Germinal center (tissue), 1 donor: Measurements from ENCODE around the gene ACACA.
"Not testable (repeated sequence)": the region's sequence is repeated elsewhere in the genome, so short reads cannot be mapped to it uniquely, and the experiment has no call there.

Experiments
- DNase-seq: peaks from one replicate; pipeline ENCODE4 v3.0.0; 2012; ENCODE audit warnings: mixed read lengths, low spot score

Gene ACACA

DNA sequence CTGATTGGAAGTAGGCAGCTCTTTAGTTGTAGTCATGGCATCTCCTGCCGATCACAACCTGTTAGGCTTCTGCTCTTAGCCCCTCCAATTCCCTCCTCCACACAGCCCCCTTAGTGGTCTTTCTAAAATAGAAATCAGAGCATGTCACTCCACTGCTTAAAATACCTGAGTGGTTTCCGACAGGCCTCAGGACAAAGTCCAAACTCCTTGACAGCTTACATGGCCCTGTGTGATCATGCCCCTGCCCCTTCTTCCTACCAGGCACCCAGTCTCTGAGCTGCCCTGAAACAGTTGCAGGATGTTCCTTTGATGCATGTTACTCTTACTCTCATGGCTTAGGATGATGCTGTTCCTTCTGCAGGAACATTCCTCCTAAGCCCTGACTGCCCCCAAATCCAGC lies 310.6 kb downstream of the ACACA start:
- no peak for DNase-seq

DNA sequence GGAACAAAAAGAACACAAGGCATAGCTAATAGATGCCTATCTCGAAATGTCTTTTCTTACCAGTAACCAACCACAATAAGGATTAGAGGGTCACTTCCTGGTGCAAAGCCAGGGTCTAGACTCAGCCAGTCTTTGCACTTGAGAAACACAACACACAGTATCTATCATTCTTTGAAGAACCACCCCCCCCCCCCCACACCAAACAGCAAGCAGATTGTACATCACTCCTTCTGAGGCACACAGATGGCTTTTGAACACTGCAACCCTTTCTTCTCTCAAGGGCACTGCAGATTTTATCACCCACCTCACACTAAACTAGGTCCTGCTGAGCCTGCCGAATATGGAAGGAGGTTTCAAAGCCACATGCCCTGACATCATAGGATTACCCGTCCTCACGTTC lies 312.2 kb downstream of the ACACA start:
- DNase-seq = no peak

DNA sequence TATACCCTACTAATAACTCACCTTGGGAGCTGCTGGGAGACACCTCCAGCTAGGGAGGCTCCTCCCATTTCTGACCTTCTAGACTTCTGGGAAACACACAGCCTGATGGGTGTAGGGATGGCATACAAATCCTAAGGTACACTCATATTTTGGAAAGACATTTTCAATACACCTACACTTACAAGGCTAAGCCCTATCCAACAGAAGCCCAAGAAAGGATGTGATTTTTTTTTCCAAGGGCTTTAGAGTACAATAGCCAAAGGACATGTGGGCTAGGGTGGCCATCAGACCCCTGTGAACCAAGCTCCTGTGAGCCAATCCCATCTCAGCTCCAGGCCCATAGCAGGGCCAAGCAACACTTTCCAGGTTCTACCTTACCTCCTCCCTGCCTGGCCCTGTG lies 313.9 kb downstream of the ACACA start:
- DNase-seq = no peak

DNA sequence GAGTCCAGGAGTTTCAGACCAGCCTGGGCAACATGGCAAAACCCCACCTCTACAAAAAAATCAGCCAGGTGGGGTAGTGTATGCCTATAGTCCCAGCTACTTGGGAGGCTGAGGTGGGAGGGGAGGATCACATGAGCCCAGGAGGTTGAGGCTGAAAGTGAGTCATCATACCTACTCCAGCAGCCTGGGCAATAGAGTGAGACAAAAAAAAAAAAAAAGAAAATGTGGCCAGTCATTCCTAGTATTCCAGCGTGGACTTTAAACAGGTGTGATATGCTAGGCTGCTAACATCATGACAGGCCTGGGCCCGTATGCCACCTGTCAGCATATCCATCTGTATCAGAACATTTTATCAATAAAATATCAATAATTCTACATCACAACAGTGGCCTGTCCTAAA lies 314.6 kb downstream of the ACACA start:
- DNase-seq = no peak

DNA sequence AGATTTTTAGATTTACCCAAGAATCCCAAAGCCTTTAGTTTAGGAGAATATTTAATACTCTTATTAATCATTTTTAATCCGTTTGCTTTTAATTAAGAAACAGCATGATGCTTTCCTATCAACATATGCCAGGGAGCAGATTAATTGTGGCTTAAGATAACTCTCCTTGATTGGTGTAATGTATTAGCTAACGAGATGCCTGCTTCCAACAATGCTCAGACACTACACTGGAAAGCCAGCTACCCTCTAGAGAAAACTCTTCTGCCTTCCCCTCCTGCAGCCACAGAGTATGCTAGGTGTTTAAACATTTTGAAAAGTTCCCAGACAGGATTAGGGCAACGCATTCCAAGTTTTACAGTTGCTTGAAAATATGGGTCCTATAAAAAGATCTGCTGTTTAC lies 315.7 kb downstream of the ACACA start:
- DNase-seq = no peak

DNA sequence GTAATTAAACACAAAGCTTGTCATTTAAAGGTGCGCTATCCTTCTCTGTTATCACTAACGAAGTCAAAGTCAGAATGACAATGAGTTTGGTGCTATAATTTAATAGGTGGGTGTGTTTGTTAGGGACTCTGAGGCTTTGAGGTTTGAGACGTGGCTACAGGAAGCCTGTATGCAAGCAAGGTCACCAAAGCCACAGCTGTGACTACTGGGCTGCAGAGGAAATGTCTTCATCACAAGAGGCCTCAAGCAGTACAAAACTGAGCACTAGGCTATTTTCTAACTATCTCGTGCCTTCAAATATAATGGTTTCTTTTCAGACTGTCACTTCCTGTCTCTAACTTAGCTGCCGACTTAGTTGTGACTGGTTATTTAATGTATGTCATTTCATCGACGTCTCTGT lies 316.7 kb downstream of the ACACA start:
- DNase-seq = no peak

DNA sequence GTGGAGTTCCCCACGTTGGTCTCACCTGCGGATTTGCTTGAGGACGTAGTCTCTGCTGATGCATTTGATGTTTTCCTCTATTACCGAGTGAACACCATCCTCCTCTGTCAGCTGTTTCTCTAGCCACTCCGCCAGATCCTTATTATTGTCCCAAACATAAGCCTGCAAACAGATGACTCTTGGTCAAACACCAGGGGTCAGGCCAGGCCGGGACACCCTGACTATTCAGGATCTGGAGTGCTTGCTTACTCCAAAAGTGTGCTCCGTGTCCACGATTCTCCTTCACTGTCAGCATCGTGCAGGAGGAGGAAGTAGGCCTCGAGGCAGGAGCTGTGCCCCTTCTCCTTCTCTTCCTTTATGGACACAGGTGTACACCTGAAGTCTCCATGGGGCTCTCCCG lies 317.7 kb downstream of the ACACA start:
- DNase-seq = no peak

DNA sequence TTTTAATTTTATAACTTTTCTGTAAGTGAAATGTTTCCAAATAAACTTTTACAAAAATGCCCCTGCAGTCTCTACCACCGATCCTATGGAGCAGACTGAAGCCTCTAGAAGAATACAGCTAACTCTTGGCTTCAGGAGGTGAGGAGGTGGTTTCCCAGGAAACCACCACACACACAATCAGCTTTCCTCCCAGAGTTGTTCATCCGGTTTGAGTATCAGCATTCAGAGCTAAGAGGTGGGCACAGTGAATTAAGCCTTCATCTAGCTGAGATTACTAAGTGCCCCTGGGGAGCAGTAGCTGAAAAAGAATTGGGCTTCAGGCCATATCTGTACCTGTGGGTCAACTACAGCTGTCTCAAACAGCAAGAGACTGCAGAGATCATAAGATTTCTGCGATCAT lies 318.2 kb downstream of the ACACA start:
- no peak for DNase-seq

DNA sequence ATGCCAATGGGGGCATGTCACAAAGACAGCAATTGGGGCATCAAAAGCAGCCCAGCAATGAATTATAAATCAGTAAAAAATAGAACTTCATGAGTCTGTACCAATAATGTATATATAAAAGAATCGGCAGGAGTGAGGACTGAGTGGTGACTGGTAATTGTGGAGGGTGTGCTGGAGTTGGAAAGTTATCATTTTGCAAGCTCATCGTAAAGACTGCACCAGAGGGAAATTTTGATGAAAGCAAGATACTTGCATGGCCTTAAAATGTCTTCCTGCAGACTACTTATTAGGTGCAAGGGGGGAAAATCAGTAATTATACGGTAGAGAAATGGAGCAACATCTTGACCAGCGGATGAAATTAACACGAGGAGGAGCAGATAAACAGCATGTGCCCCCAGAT lies 319.0 kb downstream of the ACACA start:
- DNase-seq = no peak

DNA sequence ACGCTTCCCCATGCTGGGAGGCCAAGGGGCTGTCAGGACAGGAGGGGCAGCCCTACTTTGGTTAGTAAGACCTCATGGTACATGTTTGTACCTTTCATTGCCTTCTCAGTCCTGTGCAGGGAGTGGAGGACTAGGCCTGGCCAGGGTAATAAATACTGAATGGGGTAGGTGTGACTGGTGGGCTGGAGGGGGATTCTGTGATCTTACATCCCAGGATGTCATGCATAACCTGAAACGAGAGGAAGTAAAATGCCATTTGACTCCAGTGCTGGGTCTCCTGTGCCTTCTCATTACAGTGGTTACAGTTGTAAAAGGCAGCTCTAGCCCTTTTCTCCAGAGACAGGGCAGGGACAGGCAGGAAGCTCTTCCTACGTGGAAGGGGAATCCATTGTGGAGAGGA lies 319.7 kb downstream of the ACACA start:
- no peak for DNase-seq

DNA sequence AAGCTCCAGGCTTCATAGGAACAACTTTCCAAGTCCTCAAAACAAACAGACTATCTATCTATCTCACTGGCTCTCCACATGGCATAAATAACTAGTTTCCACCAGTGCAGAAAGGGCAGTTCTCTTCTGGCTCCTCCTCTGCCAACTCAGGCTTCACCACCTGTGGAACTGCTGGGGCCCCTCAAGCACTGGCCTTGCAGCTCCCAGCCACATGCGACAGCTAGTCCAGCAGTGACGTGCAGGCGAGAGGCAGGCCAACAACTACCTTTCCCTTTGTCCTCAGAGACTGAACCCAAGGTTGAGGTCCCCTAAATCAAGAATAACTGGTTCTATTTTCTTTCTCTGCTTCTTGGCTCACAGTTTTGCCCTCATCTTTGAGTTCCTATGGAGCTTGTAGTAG lies 320.3 kb downstream of the ACACA start:
- no peak for DNase-seq

DNA sequence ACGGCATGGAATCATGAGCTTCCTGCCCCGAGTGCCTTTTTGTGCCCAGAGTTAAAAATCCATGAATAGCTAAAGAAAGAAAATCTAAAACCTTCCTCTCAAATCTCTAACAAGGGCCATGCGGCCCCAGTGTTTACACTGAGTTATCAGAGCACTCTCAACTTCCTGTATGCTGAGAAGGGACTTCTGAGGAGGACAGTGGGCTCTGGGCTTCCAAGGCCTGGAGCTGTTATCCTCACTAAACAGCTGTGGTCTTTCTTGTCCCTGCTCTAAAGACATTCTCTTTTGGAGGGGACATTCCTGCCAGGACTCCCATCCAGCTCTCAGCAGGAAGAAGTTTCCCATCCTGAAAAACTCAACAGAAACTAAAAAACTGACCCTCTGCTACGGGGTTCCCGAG lies 322.3 kb downstream of the ACACA start:
- no peak for DNase-seq

DNA sequence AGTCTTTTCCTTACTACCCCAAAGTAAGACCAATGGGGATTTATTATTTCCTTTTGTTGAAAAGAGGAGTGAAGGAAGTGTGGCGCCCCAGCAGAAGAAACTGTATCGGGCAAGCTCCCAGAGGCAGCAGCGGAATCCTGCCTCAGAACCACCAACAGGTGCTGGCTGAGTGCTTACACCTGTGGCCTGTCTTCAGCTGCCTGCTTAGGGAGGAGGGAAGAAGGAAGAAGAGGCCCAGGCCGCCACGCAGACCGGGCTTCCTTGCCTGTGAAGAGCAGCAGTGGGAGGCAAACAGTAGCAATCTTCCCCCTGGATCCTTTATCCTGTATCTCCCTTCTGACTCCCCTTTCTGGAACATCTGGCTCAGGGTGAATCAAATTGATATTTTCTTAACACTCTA lies 323.2 kb downstream of the ACACA start:
- DNase-seq = no peak

DNA sequence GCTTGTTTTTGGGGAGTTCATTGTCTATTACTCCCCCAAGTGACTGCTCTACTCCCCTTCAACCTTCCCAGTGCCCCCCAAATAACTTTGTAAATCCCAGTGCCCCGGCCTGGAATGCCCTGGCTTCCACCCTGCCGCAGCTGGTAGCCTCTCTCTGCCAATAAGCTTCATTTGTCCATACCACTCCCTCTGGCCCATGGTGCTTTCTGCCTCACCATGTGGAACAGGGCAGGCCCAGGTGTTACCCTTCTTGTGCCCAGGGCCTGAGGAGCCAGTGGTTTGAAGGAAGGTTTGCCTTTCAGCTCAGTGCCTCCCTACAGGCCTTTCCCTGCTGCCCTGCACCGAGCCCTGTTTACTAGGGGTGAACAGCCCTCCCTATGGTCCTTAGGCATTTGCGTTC lies 323.7 kb downstream of the ACACA start:
- DNase-seq = no peak

DNA sequence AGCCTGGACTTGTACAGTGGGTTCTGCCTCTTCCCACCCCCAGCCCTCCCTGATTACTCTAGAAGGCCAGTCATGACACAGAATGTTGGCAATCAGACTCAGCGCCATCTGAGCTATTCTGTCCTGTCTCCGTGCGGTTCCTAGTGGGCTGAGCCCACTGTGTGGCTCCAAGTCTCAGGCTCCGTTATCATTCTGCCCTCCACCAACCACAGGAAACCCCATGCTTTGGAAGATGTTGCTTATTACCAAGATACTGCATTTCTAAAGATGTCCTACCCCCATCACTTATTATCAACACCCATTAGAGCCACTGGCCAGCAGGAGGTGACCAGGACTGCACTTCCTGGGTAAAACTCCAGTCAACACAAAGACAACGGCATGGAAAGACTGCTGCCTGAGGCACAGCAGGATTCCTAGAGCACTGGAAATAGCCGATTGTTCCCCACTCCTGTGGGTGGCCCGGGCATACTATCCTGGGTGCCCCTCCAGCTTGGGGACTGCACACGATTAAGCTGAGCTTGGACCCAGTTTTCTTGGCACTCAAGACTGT lies 324.2 kb downstream of the ACACA start:
- no peak for DNase-seq

DNA sequence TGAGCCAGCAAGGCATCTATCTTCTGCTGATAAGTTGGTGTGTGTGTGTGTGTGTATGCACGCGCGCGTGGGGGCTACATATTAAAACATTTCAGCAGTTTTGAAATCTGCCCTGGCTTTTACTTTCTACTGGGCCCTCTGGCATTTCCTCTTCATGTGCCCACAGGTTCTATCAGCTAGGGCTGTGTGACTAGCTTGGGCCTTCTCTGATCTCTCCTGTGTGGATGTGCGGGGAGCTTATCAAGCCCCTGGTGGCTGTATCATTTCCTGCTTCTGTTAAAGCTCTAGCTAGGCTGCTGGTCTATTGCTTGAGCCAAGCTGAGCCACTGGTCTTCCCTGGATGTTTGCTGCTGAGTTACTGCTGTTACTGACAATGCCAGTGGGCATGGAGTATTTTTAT lies 325.3 kb downstream of the ACACA start:
- DNase-seq = no peak

DNA sequence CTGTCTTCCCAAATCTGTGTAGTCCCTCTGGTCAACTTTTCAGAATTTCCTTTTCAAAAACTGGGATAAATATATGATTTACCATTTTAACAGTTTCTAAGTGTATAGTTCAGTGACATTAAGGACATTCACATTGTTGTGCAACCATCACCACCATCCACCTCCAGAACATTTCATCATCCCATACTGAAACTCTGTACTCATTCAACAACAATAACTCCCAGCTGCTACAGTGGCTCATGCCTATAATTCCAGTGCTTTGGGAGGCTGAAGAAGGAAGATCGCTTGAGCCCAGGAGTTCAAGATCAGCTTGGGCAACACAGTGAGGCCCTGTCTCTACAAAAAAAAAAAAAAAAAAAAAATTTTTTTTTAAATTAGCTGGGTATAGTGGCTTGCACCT lies 326.9 kb downstream of the ACACA start:
- DNase-seq = no peak

DNA sequence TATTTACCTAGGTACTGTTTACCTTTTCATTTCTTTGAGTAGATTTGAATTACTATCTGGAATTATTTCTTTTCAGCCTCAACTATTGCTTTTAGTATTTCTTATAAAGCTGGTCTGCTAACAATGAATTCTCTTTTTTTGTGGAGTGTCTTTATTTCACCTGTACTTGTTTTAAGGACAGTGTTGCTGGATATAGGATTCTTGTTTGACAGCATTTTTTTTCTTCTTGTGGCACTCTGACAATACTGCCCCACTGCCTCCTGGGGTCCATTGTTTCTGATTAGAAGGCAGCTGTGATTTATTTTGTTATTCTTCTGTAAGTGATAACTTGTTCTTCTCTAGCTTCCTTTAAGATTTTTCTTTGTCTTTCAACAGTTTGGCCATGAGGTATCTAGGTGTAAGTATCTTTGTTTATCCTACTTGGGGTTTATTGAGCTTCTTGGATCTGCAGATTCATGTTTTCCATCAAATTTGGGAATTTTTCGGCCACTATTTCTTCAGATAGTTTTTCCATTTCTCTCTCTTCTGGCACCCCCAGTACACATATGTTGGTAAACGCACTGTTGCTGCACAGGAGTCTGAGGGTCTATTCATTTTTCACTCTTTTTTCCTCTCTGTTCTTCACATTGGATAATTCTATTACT lies 327.4 kb downstream of the ACACA start:
- DNase-seq = no peak

DNA sequence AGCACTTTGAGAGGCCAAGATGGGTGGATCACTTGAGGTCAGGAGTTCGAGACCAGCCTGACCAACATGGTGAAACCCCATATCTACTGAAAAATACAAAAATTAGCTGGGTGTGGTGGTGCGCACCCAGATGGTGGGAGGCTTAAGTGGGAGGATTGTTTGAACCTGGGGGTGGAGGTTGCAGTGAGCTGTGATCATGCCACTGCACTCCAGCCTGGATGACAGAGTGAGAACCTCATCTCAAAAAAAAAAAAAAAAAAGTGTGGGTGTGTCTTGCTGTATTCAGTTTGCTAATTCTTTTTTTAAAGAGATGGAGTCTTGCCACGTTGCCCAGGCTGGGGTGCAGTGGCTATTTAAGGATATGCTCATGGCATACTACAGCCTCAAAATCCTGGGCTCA lies 333.2 kb downstream of the ACACA start:
- not testable (repeated sequence) for DNase-seq

DNA sequence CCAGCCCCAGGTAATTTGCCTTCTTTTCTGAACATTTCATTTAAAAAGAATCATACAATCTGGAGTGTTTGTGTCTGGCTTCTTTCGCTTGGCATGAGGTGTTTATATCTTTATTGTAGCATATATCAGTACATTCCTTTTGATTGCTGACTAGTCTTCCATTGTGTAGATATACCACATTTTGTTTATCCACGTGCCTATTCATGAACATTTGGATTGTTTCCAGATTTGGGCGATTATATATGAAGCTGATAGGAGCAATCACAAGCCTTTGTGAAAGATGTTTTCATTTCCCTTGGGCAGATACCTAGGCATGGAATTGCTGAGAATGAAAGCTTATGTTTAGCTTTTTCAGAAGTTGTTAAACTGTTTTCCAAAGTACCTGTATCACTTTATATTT lies 337.5 kb downstream of the ACACA start:
- no peak for DNase-seq

DNA sequence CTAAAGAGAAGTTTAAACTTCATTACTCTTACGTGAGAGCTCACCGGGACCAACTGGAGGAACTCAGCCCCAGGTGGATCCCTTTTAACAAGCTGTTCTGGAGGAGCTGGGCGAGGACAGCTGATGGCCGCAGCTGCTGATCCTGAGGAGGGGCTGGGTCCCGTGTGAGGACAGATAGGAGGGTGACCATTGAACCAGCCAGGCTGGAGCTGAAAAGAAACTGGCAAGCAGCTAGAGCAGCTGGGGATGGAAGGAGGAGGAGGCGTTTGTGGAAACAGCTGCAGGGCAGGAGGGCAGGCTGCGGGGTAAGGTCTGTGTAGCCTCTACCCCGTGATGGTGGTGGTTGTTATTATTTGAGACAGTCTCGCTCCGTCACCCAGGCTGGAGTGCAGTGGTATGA lies 338.4 kb downstream of the ACACA start:
- no peak for DNase-seq

DNA sequence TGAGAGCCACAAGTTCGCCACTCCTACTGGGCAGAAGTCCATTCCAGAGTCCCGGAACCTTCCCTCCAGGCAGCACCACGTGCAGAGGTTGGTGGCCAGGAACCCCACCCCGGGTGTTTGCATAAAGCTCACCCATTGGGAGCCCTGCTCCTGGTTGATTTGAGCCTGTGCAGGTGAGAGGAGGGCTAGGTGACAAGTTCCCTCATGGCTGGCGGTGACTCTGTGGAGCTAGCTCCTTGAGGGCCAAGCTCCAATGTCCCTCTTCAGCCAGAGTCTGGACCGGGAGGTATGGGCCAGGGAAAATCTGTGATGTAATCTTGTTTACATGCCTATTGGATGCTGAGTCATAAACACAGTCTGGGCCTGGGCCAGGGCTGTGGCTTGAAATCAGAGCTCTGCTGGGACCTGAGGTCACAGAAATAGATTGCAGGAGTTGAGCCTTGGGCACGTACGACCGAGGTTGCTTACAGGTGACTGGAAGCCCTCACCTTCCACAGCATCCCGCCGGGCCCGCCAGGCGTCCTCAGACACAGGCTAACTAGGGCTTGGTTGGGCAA lies 339.0 kb downstream of the ACACA start:
- no peak for DNase-seq

DNA sequence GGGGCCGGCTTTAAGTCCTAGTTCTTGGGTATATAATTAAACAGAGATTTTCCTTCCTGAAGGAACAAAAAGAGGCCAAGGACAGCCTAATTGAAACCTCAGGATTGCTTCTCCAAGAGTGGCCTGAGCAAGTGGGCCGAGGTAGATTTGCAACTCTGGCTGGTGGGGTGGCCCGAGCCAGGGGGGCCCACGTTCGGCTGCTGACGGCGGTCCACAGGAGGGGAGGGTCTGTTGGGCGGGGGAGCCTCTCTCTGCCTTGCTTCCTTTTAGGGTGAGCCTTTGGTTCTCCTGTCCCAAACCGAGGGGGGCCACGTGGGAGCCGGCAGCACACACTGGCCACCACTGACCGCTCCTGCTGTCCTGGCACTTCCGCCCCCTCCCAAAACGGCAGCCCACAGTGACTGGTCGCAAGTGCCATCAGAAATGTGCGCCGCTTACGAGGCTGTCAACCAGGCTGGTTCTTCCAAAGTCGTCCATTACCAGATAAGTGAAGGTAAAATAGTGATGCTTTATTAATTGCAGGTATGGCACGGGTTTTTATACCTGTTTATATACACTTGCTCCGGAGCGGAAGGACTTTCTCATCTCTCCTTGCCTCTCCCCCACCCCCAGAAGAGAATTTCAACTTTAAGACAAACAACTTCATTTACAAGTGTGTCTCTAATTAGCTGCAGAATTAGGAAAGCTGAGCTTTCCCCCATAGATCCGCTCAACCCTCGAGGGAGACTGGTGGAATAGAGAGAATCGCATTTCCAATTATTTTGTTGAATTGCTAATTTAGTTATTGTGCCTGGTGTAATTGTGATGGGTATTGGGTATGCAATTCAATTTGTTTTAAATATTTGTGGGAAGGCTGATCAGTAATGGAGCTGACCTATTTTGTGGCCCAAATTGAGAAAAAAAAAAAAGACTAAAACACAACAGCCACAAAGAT lies 340.0 kb downstream of the ACACA start:
- no peak for DNase-seq
